Fibroblast of peridontal ligament (primary cell): ENCODE data around the gene OAF.

ENCODE experiments used
- DNase-seq: peaks from one replicate; pipeline ENCODE4 v3.0.0-alpha.2; 2010; ENCODE audit errors: extremely low read depth

Gene OAF

DNA sequence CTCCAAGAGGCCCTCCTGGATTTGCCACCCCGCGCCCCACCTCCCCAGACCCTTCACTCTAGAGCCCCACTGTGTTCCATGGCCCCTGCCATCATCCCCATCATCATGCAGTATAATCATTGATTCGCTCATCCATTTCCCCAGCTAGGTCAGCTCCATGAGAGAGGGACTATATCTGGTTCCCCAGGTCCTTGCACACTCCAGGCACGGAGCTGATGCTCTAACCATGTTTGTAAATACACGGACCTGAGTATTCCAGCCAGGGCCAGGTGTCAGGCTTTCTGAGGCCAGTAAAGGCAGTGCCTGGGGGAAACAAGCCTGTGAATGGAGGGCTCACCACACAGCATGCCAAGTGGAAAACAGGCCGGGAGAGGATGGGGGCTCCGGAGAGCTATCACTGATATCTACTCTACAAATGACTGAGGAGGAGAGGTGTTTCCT lies 27.1 kb upstream of the OAF start:
- DNase-seq, result no peak

DNA sequence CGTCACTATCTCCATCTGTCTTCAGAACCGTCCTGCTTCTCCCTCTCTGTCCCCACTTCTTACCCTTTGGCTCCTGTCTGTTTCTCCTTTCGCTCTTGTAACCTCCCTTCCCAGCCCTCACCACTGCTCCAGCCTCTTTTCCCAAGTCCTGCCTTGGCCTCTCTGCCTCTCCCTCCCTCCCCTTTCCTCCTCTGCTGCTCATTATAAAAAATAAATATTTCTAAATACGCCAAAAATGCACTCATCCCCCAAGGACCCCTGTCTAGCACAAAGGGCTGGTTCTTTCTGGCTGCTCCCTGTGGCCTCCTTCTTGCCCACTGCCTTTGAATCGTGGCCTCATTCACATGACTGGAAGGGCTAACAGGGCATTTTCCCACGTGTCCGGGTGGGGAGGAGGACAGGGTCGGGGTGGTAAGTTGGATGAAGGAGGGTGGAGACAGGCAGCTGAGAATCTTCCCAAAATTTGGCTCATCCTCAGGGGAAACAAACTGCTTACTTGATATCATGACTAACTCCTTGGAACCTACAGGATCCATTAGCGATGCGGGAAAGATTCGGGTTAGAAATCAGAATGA lies 26.4 kb upstream of the OAF start:
- DNase-seq, result no peak

DNA sequence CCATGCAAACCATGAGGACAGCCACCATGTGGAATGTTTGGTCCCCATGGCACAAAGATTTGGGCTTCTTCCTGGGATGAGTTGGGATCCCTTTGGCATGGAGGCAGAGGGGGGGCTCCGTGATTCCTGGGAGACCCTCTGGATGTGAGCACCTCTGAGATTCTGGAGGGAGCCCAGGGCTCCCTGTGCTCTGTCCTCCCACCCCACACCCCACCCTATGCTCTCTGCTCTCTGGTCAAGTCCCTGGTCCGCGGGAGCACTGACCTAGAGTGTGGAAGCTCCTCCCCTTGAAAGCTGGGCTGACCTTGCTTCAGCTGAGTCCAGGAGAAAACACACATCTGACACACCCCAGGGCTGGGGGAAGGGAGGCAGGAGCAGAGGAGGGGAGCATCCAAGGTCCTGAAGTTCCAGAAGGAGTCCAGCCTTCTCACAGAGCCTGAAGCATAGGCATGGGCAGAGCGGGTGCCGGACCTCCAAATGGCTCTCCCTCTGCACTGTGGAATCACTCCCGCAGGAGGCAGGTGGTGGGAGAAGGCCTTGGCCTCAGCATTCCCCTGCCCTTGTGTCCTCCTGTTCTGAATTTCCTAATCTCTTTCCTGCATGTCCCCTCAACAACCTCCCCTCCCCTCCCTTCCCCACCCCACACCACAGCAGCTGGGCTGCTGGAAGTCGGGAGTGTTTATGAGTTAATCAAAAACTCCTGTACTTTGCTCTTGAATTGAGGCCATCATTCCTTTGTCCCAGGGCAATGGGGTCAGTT lies 25.7 kb upstream of the OAF start:
- DNase-seq, result peak; percentile 71

DNA sequence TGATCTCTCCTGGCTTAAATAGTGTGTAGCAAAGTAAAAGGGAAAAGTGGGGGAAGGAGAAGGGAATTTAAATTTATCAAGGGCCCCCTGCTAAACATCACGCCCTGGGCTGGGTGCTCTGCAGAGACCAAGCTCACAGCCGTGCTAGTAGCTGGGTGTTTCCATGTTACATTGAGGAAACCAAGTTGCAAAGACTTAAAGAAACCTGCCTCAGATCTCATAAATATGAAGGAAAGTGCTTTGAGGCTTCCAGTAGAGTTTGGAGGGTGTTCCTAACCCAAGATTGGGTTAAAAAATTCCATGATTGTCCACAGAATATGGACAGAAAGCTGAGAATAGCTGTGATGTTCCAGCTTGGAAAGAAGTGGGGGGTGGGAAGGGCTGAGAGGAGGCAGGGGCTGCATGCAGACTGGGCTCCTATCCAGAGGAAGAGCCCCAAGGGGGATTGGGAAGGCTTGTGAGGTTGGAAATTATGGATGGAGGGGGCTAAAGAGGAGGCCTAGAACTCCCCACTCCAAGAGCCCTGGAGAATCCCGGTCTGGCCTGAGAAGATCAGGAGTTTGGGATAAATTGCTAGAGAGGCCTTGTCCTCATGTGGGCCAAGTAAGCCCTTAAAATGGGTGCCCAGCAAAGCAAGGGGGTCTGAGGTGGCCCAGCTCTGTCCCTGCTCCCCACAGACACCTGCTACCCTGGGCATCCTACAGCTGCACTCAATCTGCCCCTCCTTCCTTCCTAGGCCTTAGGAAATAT lies 25.0 kb upstream of the OAF start:
- no peak for DNase-seq

DNA sequence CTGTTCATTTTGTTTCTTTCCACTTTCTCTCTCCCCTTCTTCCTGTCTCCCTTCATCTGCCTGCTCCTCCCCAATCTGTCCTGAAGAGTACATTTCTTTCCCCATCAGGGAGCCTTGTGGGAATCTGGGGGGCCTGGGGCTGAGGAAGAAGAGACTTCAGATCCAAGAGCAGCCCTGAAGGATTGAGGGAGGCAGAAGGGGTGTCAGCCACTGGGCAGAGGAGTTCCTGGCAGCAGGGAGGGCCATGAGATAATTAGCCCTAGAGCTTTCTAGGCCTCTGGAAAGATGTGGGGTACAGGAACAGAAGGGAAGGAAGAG lies 24.4 kb upstream of the OAF start:
- DNase-seq, result no peak

DNA sequence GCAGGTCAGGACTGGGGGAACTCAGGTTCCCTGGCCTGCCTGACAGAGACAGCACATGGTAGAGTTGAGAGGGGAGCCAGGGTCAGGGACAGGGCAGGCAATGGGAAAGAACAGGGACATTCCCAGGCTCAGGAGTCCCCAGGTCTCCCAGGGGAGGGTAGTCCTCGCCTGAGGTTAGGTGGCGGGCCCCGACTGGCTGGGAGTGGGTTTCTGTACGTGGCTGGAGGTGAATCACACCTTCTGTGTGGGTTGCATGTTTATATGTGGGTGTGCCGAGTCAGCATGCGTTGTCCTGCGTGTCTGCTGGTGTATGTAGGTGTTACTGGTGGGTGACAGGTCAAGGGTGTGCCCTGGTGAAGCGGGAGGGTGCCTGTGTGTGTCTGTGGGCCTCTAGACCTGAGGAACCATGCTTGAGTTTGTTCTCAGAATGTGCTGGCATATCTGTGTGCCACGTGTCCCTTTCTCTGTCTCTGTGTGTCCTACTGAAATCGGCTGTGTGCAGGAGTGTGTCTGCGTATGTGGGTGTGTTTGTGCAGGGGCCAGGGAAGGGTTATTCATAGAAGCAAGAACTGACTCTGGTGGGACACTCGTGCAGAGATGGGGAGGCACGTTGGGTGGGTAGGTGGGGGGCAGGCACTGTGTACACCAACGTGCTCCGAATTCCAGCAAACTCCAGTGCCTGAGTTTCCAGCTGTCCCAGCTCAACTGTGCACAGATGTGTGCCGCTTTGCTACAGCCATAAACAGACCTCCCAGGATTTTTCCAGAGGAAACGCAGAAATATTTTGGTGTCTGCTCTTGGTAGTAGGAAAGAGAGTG lies 23.8 kb upstream of the OAF start:
- peak; percentile 40 for DNase-seq

DNA sequence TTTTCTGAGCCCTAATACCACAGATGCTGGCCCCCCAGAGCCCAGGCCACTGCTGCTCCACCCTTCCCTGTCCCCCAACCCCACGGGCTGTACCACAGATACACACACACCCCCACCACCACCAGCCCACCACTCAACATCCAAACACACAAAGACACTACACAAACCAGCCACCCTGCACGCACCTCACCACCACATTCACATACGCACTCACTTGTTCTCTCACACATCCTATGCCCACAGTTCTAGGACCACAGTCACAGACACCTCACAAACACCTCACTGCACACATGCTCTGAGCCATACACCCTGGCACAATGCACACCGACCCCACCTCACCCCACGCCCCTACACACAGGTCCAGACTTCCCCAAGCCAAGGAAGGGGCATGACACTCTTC lies 22.5 kb upstream of the OAF start:
- no peak for DNase-seq

DNA sequence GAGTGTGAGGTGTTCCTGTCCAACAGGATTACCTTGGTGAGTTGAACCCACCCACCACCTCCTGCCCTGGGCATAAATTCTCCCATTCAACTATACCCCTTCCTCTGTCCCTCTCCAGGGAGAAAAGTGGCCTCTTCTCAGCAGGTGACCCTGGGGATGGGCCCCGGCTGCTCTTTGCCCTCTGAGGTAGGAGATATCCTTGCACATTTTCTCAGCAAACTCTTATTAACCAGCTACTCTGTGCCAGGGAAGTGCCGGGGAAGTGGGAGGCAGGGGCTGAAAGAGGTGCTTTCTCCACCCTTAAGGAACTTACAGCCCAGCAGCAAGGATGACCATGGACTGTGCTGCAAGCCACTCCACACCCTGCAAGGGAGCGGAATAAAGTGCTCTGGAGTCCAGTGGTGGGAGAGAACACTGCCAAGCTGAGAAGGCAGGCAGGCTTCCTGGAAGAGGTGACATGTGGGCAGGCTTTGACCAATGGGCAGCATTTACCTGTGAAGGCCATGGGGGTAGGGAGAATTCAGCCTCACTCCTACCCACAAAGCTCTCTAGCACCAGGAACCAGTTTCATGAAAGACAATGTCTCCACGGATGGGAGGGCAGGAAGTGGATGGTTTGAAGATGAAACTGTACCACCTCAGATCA lies 21.9 kb upstream of the OAF start:
- DNase-seq, result no peak

DNA sequence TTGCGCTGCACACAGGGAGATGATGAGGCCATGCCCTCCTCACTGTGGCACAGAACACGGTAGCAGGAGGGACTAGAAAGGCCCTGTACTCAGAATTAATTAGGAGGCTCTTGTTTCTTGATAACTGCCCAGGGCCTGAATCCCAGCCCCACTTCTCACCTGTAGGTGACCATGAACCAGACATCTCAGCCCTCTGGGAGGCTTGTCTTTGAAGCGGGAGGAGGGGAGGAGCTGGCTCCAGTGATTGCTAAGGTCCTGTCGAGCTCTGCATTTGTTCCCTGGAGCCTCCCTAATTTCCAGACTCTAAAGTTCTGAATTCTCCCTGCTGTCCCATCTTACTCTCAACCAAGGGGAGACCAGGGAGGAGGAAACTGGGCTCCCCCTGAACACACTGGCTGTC lies 19.8 kb upstream of the OAF start:
- DNase-seq, result no peak

DNA sequence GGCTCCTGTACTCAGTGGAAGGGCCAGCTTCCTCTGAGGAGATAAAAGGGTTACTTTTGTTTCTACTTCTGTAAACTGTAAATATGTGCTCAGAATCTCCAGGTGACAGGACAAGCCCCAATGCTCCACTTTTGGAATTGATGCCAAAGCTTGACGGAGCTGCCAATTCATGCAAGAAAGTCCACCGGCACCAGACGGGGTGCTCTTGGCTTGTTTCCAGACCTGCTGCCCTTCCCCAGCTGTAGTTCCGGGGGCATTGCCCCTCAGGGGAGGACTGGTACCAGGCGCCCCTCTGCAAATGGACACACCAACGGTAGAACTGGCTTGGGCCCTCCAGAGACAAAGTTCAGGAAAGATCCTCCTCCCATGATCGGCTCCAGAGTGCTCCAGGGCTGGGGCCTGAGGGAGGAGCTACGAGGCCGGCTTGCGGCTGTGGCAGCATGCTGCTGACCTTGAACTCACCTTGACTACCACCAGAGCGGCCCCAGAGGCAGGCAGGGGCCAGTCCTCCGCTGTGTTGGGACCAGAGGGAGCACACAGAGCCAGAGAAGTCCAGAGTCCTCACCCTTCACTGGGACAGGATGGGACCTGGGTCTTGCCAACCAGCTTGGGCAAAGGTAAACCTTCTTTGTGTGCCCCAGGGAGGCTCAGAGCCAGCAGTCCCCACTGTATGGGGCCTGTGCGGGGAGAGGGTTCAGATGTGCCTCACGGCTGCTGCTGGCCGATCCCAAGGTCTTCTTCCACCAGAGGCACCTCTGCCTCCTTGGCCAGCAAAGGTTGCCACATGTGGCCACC lies 17.8 kb upstream of the OAF start:
- DNase-seq, result no peak

DNA sequence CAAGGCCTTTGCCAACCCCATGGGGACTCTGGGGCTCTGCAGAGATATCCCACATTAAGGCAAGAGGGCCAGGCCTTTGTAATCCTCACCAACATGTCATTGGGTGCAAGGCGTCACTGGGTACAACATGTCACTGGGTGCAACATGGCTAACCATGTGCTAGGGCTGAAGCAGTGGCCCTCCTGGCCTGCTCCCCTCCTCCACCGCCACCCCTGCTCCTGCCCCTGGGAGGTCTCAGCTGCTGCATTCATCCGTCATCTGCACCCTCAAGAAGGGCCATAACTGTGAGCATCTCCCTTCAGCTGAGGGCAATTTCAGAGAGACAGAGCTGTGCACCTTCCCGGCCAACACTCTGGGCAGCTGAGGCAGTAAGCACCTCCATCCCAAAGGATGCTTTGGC lies 16.7 kb upstream of the OAF start:
- no peak for DNase-seq

DNA sequence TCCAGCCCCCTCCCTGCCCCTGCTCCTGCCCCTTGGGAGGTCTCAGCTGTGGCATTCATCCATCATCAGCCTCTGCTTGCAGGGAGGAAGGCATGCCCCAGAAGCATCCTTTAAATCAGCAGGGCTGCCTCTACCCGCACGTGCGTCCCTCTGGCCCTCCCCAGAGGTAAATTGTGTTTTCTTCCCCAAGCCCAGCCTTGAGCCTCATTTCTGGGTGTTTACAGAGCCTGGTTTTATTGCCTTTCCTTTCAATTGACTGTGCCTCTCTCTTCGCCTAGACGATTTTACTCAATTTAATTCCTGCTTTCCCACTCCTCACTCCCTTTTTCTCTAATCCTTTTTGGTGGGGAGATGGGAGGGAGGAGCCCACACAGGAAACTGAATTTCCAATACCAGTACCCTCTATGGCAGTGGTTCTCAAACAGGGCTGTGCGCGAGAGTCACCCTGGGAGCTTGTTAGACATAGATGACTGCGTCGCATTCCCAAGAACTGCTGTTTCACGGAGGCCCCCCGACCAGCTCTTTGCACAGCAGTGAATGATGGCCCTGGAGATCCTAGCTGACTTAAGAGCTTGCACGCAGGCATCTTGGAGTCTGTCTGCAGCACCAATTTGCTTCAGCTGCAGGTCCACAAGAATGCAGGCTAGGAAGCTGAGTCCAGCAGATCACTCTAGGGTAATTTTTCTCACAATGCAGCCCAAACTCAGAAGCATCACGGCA lies 15.1 kb upstream of the OAF start:
- DNase-seq, result no peak

DNA sequence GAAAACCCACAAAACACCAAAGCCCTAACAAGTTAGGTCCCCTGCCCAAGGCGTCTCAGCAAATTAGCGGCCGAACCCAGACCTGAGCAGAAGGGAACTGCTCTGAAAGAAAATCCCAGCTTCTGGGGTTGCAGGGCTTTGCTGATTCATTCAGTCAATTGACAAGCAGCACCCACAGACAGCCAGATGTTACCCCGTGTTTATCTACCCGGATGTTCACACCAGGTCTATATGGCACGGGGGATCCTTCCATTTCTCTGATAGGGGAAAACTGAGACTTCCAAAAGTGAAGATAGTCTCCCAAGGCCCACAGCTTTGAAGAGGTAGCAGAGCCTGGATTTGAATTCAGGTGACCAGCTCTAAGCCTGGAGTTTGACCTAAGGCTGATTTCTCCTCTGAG lies 14.0 kb upstream of the OAF start:
- no peak for DNase-seq

DNA sequence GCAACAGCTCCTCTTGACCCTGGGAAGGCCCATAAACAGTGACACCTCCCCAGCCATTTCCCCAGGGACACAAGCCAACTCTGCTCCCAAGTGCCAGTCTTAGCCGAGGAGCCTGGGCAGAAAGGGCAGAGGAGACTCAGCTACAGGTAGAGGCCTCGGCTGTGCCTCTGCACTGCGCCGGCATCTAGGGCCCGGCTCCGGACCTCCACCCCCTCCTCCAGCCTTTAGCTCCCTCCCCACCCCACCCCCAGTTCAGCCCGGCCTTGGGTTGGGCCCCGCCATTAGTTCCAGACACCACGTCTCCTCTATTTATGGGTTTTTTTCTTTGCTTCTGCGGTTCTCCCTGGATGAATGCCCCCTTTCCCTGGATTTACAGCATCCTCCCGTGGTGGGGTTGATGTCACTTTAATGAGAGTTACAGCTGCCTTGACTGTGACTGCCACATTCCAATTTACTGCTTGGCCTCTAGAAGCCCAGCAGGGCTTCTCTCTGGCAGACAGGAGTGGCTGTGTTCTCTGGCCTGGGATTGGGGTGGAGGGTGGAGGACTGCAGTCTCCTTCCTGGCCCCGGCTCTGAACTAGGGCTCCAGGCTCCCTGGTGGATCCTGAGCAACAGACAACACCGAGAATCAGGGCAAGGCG lies 13.5 kb upstream of the OAF start:
- no peak for DNase-seq

DNA sequence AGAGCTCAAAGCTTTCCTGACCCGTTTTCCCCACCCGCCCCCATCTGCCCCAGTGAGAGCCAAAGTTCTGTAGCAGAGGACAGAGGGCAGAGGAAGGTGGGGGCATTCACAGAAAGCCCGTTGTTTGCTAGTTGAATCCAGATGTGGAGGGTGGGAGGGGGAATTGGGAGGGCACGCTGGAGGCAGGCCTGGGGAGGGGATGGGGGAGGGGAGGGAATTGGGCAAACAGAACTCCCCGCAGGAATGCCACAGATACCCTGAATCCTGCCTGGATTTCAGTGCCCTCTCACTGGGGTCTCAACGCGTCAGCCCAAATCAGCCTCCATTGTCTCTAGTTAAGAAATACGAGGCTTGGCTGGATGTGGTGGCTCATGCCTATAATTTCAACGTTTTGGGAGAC lies 12.9 kb upstream of the OAF start:
- no peak for DNase-seq

DNA sequence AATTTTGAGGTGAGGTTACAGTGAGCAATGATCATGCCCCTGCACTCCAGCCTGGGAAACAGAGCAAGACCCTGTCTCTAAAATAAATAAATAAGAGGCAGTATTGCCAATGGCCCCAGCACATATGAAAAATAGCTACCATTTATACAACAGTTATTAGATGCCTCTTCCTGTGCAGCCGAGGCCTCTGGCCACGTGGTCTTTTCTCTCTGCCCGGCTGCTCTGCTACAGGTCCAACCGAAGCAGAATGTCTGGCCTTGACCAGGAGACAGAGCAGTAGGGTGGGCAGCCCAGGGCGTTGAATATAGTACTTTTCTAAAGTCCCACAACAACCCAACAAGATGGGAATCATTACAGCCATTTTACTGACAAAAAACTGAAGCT lies 12.4 kb upstream of the OAF start:
- DNase-seq, result no peak

DNA sequence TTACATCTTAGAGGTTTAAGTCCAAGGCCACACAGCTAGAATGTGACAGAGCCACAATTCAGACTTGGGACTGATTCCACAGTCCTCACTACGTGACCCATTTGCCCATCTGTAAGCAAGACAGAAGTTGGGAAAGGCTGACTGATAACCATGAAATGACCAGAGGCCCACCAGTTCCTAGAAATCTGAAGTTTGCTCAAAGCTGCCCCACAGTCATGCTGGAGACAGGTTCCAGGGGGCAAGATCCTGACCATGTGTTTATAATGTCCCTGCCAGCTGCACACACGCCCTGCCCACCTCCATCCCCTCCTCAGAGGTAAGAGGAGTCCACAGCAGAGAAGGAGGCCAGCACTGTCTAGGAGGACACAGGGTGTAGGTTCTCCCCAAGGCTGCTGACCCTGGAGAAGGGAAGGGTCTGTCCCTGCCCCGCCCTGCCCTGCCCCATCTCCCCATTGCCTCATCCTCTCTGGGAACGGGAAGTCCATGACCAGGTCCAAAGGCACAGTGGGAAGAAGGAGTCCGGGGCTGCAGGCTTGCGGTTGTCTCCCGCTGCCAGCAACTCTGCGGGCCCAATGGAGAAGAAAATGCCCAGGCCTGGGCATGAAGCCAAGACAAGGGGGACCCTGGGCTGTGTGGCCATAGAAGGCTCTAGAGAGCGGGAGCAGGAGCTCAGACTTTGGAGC lies 11.9 kb upstream of the OAF start:
- DNase-seq, result no peak

DNA sequence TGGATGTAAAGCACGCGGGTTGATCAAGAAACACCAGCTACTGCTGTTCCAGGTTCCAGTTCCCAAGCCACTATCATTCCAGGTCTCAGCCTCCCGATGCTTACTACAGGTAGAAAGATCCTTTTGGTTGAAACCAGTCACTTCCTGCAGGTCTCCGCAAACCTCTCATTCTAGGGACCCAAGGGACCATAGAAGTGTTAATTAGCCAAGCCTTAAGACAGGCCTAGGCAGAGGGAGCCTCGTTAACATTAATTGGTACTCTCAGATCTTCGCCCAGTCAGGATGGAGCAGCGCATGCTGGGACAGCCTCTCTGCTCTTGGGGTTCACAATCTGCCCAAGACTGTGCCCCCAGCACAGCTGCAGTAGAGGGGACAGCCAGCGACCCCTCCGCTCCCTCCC lies 11.2 kb upstream of the OAF start:
- no peak for DNase-seq

DNA sequence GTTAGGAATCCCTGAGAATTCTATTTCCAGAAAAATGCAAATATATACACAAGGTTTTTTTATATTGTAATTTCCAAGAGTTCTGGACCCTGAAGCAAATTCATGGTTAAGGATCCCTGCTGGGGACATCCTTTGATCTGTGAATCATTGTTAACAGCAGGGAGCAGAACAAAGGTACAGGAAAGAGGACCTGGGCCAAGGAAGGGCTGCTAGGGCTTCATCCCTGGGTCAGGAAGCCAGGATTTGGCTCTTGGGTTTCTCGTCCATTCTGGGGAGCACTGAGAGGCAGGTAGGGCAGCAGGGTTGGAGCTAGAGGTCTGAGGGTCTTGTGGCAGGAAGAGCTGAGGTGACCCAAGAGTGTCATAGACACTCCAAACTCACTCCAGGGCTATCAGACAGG lies 10.2 kb upstream of the OAF start:
- no peak for DNase-seq
